H1 (cell line): Measurements from ENCODE around the gene GLP1R.

Experiments
- BCL11A ChIP-seq, 2 experiments: IDR thresholded peaks; one replicate each; pipeline ENCODE4 v1.6.1; 2011; ENCODE audit warnings: low read depth in 2 of 2, low read length in 2 of 2, mild to moderate bottlenecking in 2 of 2
- CTCF ChIP-seq, 3 experiments: IDR thresholded peaks; 1 replicate in 2 of 3; 2 replicates in 1 of 3; pipeline versions ENCODE4 v1.5.1 to v1.6.1; 2011; ENCODE audit warnings: low read length in 3 of 3, mild to moderate bottlenecking in 3 of 3, inconsistent platforms in 2 of 3, low read depth in 1 of 3, moderate library complexity in 1 of 3; ENCODE audit not compliant: insufficient read depth in 1 of 3; ENCODE audit errors: control extremely low read depth in 1 of 3
- MAFK ChIP-seq: IDR thresholded peaks from 2 replicates; pipeline ENCODE4 v1.6.1; 2012; ENCODE audit warnings: low read depth, mild to moderate bottlenecking, improper control_type of control experiment, low read length
- POLR2AphosphoS5 ChIP-seq: IDR thresholded peaks from 2 replicates; pipeline ENCODE4 v1.6.1; 2011; ENCODE audit warnings: low read depth, low read length

- TF ChIP-seq CTCF (IDR thresholded peaks at IDR 0.05; ENCODE audit: control extremely low read depth in 1 of 3, insufficient read depth in 1 of 3, low read depth in 1 of 3, low read length in 3 of 3) (no peak), BCL11A (IDR thresholded peaks at IDR 0.05; ENCODE audit: low read depth in 2 of 2, low read length in 2 of 2) (no peak), POLR2AphosphoS5 (no peak), MAFK (no peak)
Observed at GRCh38 chr6:39004801-39005200, 43.8 kb upstream of the GLP1R start.
